Measurements from ENCODE around the gene TRIM47. TPM values are rescaled to one million over a fixed set of nuclear protein-coding genes. Genes with fewer than 3 reads are reported as not detected.

TRIM47 gene, protein sequence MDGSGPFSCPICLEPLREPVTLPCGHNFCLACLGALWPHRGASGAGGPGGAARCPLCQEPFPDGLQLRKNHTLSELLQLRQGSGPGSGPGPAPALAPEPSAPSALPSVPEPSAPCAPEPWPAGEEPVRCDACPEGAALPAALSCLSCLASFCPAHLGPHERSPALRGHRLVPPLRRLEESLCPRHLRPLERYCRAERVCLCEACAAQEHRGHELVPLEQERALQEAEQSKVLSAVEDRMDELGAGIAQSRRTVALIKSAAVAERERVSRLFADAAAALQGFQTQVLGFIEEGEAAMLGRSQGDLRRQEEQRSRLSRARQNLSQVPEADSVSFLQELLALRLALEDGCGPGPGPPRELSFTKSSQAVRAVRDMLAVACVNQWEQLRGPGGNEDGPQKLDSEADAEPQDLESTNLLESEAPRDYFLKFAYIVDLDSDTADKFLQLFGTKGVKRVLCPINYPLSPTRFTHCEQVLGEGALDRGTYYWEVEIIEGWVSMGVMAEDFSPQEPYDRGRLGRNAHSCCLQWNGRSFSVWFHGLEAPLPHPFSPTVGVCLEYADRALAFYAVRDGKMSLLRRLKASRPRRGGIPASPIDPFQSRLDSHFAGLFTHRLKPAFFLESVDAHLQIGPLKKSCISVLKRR
- 104 to 187 TPM (median 156 TPM) in 5 replicates for total RNA-seq (2022; extraction: Qiagen RNA extraction)

DNA sequence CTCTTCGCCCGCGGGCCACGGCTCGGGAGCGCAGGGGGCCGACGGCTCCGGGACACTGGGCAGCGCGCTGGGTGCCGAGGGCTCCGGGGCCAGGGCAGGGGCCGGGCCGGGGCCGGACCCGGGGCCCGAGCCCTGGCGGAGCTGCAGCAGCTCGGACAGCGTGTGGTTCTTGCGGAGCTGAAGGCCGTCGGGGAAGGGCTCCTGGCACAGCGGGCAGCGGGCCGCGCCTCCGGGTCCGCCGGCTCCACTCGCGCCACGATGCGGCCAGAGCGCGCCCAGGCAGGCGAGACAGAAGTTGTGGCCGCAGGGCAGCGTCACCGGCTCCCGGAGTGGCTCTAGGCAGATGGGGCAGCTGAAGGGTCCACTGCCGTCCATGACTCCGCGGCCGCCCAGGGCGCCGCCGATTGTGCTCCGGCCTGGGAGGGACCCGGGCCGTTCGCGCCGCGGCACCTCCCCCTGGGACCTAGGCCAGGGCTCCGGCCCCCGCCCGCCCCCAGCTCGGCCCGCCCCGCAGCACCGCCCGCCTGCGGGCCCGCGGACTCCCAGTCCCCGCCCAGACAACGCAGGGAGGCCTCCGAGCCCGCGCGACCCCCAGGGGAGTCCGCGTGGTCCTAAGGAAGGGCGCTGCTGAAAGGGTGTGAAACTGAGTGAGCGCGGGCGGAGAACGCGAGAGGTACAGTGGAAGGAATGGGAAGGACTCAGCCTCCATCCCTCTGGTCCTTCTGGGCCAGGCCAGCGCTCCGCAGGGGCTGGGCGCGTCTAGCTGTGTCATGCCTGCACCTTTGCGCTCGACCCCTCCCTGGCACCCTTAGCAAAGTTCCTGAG lies at the start of gene TRIM47:
Gene TRIM47 (minus strand): TSS at position 408 of the 825 bp plus-strand sequence. CDS start 33 bp downstream, at position 375.

DNA sequence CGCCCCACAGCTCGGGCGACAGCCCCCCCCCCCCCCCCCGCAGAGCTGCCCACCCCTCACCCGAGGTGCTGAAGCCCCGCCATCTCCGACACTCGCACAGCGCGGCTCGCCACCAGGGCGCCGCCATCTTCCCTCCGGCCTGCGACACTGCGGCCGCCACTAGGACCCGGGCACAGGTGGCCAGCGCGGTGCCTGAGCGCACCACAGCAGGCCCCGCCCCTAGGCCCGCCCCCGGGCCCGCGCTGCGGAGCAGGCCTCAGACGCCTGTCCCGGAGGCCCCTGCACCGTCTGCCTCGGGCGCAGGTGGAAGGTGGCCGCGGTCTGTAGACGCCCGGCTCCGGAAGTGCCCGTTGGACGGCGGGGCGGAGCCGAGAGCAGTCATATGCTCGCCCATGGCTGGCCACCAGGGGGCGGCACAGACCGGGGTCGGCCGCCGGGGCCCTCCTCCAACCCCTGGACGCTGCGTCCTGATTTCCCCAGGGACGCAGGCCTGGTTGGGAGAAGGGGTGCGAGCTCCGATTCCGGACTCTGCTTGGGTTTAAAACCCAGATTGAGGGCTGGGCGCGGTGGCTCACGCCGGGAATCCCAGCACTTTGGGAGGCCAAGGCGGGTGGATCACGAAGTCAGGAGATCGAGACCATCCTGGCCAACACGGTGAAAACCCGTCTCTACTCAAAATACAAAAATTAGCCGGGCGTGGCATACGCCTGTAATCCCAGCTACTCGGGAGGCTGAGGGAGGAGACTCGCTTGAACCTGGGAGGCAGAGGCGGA lies 26.6 kb upstream of the TRIM47 start, which contains the start of gene MRPL38:
Gene MRPL38 (minus strand): TSS at position 136 of the 773 bp plus-strand sequence. CDS start 9 bp downstream, at position 127.

DNA sequence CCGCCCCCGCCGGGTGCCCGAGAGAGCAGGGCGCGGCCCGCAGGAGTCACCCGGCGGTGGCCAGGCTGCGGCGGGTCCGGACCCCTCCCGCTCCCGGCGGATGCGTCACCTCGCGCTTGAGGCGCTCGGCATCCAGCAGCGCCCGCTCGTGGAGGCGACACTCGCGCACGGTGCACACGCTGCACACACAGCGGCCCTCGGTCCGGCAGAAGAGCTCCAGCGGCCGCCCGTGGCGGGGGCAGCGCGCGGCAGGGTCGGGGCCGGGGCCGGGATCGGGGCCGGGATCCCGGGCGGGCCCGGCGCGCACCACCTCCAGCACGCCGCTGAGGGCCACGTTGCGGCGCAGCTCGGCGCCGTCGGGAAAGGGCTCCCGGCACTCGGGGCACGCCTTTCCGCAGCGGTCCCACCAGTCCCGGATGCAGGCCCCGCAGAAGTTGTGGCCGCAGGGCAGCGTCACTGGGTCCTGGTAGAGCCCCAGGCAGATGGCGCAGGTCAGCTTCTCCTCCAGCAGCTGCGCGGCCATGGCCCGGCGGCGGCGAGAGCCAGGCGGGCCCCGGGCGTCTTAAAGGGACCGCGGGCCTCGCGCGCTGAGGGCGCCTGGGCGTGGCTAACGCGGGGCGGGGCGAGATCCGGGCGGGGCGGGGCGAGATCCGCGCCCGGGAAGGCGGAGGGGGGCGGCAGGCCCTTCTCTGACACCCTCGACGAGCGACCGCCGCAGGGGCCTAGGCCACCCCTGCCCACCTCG lies 18.2 kb upstream of the TRIM47 start, which contains the start of gene TRIM65:
Gene TRIM65 (minus strand): TSS at position 537 of the 745 bp plus-strand sequence. CDS start 14 bp downstream, at position 523.

DNA sequence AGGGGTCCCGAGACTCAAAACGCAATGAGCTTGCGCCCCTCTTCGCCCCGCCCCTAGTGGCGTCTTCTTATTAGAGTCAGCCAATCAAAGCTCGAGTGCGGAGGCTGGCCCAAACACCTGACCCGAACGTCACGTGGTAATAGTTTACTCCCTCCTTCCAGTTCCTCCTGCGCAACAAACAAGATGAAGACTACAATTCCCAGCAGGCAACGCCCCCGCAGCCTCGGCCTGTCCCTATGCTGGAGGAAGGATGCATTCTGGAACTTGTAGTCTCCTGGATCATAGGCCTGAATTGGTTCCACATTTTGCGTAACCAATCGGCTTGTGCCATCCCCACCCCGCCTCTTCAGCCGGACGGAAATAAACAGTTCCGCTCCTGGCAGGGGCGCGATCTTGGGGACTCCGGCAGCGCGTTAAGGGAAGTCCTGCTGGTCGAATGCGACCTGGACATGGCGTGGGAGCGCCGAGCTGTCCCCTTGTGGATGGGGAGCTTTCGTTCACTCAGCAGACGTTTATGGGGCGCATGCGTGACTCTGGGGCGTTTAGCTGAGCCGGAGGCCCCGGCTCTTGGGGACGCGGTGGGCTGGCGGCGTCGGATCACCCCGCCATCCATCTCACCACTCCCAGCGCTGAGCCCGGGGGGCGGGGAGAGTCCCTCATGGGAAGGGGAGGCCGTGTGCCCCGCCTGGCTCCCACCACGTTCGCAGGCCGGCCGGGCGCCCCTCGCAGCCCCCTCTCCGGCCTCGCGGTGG lies 22.9 kb downstream of the TRIM47 start, which contains the start of gene WBP2:
Gene WBP2 (minus strand): TSS at position 26 of the 752 bp plus-strand sequence. CDS start 38 bp downstream, outside the sequence.

DNA sequence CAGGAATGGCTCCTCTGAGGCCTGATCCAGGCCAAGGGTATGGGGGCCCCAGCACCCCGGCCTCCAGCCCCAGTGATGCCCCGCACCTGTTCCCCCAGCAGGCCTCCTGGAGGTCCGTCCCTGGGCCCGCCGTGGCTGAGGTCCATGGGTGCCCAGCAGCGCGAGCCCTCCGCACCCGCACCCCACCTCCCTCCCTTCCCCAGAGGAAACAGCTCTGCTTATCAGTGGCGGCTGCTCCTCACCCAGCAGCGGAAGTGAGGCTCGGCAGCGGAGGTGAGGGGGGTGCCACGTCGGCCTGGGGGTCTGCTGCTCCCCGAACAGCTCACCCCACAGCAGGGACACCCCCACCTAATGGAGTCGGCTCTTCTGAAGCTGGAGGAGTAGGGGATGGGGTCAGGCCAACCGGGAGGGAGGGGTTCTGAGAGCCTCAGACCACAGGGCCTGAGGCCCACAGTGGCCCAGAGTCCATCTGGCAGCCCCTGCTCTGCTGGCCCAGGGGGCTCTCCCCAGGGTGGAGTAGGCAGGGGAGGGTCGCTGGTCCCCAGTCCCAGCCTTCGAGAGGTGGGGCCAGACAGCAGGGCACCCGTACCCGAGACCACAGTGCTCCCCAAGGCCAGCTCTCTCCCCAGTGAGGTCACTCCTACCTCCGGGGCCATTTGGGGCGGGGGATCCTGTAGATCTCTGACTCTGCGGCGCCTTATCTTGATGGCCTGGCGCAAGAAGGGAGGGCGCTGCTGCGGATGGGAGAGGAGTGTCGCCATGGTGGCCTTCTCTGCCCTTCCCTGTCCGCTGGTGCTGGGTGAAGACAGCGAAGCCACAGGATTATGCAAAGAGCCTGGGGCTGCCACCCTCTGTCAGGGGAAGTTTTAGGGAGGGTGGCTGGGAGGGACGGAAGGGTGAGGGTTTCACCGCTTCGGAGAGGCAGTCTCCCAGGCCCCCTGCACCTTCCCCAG lies 34.5 kb downstream of the TRIM47 start, which contains the start of gene UNC13D:
Gene UNC13D (minus strand): TSS at position 828 of the 953 bp plus-strand sequence. CDS start 67 bp downstream, at position 761.

Other genes starting within 250 kb of the TRIM47 start
- 0.31 to 0.72 TPM (median 0.70 TPM) in 5 replicates for gene SMIM5, start 245.1 kb downstream of the TRIM47 start, total RNA-seq (2022; extraction: Qiagen RNA extraction)
- gene RECQL5, start 211.4 kb downstream of the TRIM47 start, total RNA-seq (2022; extraction: Qiagen RNA extraction): 20.9 to 29.0 TPM (median 28.2 TPM) in 5 replicates
- gene SAP30BP, start 211.2 kb downstream of the TRIM47 start, total RNA-seq (2022; extraction: Qiagen RNA extraction): 103 to 122 TPM (median 105 TPM) in 5 replicates
- 48.5 to 68.4 TPM (median 60.7 TPM) in 5 replicates for gene ITGB4, start 157.1 kb downstream of the TRIM47 start, total RNA-seq (2022; extraction: Qiagen RNA extraction)
- 46.3 to 80.1 TPM (median 72.6 TPM) in 5 replicates for gene GALK1, start 113.4 kb downstream of the TRIM47 start, total RNA-seq (2022; extraction: Qiagen RNA extraction)
- 25.1 to 31.3 TPM (median 29.8 TPM) in 5 replicates for gene UNK, start 93.8 kb downstream of the TRIM47 start, total RNA-seq (2022; extraction: Qiagen RNA extraction)
- gene UNC13D, start 34.2 kb downstream of the TRIM47 start, total RNA-seq (2022; extraction: Qiagen RNA extraction): 4.5 to 5.2 TPM (median 5.0 TPM) in 5 replicates
- 90.8 to 108 TPM (median 95.9 TPM) in 5 replicates for gene WBP2, start 23.2 kb downstream of the TRIM47 start, total RNA-seq (2022; extraction: Qiagen RNA extraction)
- 28.5 to 44.5 TPM (median 38.4 TPM) in 5 replicates for gene TRIM65, start 18.4 kb upstream of the TRIM47 start, total RNA-seq (2022; extraction: Qiagen RNA extraction)
- 89.3 to 135 TPM (median 123 TPM) in 5 replicates for gene MRPL38, start 26.3 kb upstream of the TRIM47 start, total RNA-seq (2022; extraction: Qiagen RNA extraction)
- gene FBF1, start 62.5 kb upstream of the TRIM47 start, total RNA-seq (2022; extraction: Qiagen RNA extraction): 5.3 to 10.9 TPM (median 9.6 TPM) in 5 replicates
- gene ACOX1, start 100.6 kb upstream of the TRIM47 start, total RNA-seq (2022; extraction: Qiagen RNA extraction): 13.5 to 18.0 TPM (median 15.8 TPM) in 5 replicates
- gene TEN1, start 100.7 kb upstream of the TRIM47 start, total RNA-seq (2022; extraction: Qiagen RNA extraction): 20.9 to 27.4 TPM (median 26.0 TPM) in 5 replicates
- gene CDK3, start 122.3 kb upstream of the TRIM47 start, total RNA-seq (2022; extraction: Qiagen RNA extraction): 3.0 to 5.5 TPM (median 5.4 TPM) in 5 replicates
- gene EVPL, start 148.7 kb upstream of the TRIM47 start, total RNA-seq (2022; extraction: Qiagen RNA extraction): 12.0 to 19.5 TPM (median 18.2 TPM) in 5 replicates
- gene SRP68, start 193.9 kb upstream of the TRIM47 start, total RNA-seq (2022; extraction: Qiagen RNA extraction): 80.7 to 88.7 TPM (median 82.3 TPM) in 5 replicates
- gene GALR2, start 196.2 kb upstream of the TRIM47 start, total RNA-seq (2022; extraction: Qiagen RNA extraction): 0.53 to 2.2 TPM (median 1.5 TPM) in 5 replicates
- 0.16 to 0.35 TPM (median 0.29 TPM) in 5 replicates for gene ZACN, start 200.6 kb upstream of the TRIM47 start, total RNA-seq (2022; extraction: Qiagen RNA extraction)
- 55.3 to 69.2 TPM (median 63.5 TPM) in 5 replicates for gene EXOC7, start 225.2 kb upstream of the TRIM47 start, total RNA-seq (2022; extraction: Qiagen RNA extraction)

Measured in A549 treated with CORT108297 at 1 μM for 4 hours (cell line).